AG09309 (cell line): ENCODE results near the gene SBSN.

Source experiments
- DNase-seq: peaks from one replicate; pipeline ENCODE4 v3.0.0-alpha.2; 2010; ENCODE audit warnings: low read depth
- H3K4me3 ChIP-seq: 2 replicates; pipeline ENCODE4 v1.5.1; 2011; ENCODE audit warnings: mild to moderate bottlenecking, low read depth, low read length, moderate library complexity; ENCODE audit not compliant: control insufficient read depth
- CTCF ChIP-seq: IDR thresholded peaks from 2 replicates; pipeline ENCODE4 v1.5.1; 2011; ENCODE audit warnings: mild to moderate bottlenecking, low read depth, low read length, inconsistent platforms; ENCODE audit not compliant: insufficient read depth, control insufficient read depth; ENCODE audit errors: missing control alignments

The SBSN gene

GRCh38 chr19:35519291-35519690 lies 8.8 kb downstream of the SBSN start:
- H3K4me3 ChIP-seq, result no peak overlapping the region
- DNase-seq, result peak; percentile 28
- no peak for TF ChIP-seq CTCF

DNA sequence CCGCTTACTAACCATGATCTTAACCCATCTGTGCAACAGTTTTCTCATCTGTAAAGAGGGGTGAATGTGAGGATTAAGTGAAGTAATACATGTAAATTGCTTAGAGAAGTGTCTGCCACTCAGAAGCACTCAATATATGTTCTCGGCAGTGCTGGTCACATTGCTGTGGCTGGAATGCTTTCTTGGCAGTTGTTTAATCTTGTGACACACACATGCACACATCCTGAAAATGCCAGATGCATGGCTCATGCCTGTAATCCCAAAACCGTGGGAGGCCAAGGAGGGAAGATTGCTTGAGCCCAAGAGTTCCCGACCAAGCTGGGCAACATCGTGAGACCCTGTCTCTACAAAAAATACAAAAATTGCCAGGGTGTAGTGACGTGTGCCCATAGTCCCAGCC lies 9.8 kb downstream of the SBSN start:
- H3K4me3 ChIP-seq, result no peak overlapping the region
- no peak for TF ChIP-seq CTCF
- peak; percentile 84 for DNase-seq

DNA sequence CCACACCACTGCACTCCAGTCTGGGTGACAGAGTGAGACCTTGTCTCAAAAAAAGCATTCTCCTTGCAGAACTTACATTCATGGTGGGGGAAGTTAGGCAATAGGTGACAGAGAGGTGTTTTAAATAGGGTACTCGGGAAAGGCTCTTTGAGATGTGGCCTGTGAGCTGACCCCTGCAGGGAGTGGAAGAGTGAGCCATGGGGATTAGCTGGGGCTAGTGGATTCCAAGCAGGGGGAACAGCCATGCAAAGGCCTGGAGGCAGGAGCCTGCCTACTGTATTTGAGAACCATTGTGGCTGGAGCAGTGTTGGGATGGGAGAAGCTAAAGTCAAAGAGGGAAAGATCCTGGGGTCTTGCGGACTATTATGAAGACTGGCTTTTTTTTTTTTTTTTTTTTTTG lies 10.8 kb downstream of the SBSN start:
- no peak overlapping the region for H3K4me3 ChIP-seq
- DNase-seq, result no peak
- TF ChIP-seq CTCF, result no peak

GRCh38 chr19:35516310-35516709 lies 11.8 kb downstream of the SBSN start:
- no peak overlapping the region for H3K4me3 ChIP-seq
- no peak for DNase-seq
- TF ChIP-seq CTCF, result no peak

- DNase-seq, result no peak
- TF ChIP-seq CTCF, result no peak
- H3K4me3 ChIP-seq, result no peak overlapping the region
Observed at GRCh38 chr19:35514282-35514809, 13.8 kb downstream of the SBSN start.

GRCh38 chr19:35513628-35514281 lies 14.4 kb downstream of the SBSN start, which contains the start of gene DMKN:
Gene DMKN (minus strand): TSS chr19:35513649. CDS start chr19:35513475, 174 bp downstream.
- TF ChIP-seq CTCF, result no peak
- H3K4me3 ChIP-seq, result no peak within 1 kb of the TSS
- peak; percentile 25 for DNase-seq
